ENCODE measurements around the gene NFIC. TPM values are rescaled to one million over a fixed set of nuclear protein-coding genes. Genes with fewer than 3 reads are reported as not detected.

Gene NFIC
- polyA plus RNA-seq, 1 experiment, result 5.0 TPM

DNA sequence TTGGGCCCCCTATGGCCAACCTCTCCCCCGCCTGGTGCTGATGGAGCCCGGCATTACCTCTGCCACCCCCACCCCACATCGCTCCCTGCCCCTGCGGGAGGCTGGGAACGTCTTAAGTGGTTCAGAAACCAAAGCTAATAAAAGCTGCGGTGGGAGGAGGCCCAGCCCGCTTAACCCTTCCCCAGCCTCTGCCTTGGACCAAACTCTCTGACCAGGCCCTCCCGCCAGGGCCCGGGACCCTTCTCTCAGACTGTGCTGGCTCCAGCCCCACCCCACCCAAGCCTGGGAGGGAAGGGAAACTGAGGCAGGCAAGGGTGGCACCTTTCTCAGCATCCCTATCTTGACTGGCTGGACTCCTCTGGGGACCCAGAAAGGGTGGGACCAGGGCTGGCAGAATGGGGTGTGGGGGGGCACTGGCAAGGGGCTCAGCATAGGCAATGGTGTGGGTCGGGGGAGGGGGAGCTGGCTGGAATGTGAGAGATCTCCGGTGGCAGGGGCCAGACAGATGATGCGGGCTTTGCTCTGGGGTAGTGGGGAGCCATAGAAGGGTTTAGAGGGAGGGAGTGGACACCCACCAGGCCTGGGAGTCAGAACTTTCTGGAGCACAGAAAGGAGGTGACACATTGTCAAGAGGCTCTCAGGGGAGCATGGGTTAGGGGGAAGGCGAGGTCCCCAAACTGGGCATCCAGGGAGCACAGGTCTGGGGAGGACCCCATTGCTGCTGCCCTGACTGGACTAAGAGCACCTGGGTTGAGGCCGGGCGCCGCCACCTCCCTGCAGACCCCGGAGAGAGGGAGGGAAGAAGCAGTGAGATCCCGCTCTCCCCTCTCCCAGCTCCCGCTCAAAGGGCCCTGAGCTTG, 92.1 kb downstream of the NFIC start:
- Histone ChIP-seq H3K27me3 (ENCODE audit: control insufficient read depth, insufficient read depth, low read length) (no peaks in the 10 kb centered on the region), H3K4me3 (ENCODE audit: low read depth, low read length) (no peak overlapping the region), H3K36me3 (ENCODE audit: control insufficient read depth, insufficient read depth, low read length) (peaks cover 37% of the 10 kb centered on the region)
- TF ChIP-seq, protein P1, sequence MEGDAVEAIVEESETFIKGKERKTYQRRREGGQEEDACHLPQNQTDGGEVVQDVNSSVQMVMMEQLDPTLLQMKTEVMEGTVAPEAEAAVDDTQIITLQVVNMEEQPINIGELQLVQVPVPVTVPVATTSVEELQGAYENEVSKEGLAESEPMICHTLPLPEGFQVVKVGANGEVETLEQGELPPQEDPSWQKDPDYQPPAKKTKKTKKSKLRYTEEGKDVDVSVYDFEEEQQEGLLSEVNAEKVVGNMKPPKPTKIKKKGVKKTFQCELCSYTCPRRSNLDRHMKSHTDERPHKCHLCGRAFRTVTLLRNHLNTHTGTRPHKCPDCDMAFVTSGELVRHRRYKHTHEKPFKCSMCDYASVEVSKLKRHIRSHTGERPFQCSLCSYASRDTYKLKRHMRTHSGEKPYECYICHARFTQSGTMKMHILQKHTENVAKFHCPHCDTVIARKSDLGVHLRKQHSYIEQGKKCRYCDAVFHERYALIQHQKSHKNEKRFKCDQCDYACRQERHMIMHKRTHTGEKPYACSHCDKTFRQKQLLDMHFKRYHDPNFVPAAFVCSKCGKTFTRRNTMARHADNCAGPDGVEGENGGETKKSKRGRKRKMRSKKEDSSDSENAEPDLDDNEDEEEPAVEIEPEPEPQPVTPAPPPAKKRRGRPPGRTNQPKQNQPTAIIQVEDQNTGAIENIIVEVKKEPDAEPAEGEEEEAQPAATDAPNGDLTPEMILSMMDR (IDR thresholded peaks at IDR 0.05; ENCODE audit: insufficient read depth, low read depth, low read length), result no peak
- CTCF ChIA-PET, result interaction anchor here (0.6 to 1.3 kb wide), 5 partner anchors 11 to 535 kb away, joined by 3 to 5 read pairs (median 4); no protein-coding TSS in a partner anchor
- DNase-seq (ENCODE audit: low read depth), result no peak
- POLR2A ChIA-PET, result no interaction called here

GRCh38 chr19:3459089-3459881, 92.9 kb downstream of the NFIC start:
- Histone ChIP-seq H3K36me3 (ENCODE audit: control insufficient read depth, insufficient read depth, low read length) (peaks cover 39% of the 10 kb centered on the region), H3K27me3 (ENCODE audit: control insufficient read depth, insufficient read depth, low read length) (no peaks in the 10 kb centered on the region), H3K4me3 (ENCODE audit: low read depth, low read length) (no peak overlapping the region)
- TF ChIP-seq, protein P1 (IDR thresholded peaks at IDR 0.05; ENCODE audit: insufficient read depth, low read depth, low read length), result no peak
- ChIA-PET CTCF (interaction anchor here (0.6 to 1.3 kb wide), 7 partner anchors 10 to 536 kb away, joined by 3 to 5 read pairs (median 4); no protein-coding TSS in a partner anchor), POLR2A (no interaction called here)
- DNase-seq (ENCODE audit: low read depth), result peak; percentile 63

GRCh38 chr19:3459965-3460582, 93.7 kb downstream of the NFIC start:
- TF ChIP-seq, protein P1 (IDR thresholded peaks at IDR 0.05; ENCODE audit: insufficient read depth, low read depth, low read length), result no peak
- Histone ChIP-seq H3K27me3 (ENCODE audit: control insufficient read depth, insufficient read depth, low read length) (no peaks in the 10 kb centered on the region), H3K4me3 (ENCODE audit: low read depth, low read length) (no peak overlapping the region), H3K36me3 (ENCODE audit: control insufficient read depth, insufficient read depth, low read length) (peaks cover 32% of the 10 kb centered on the region)
- no peak for DNase-seq (ENCODE audit: low read depth)
- CTCF ChIA-PET, result interaction anchor here (0.6 to 1.3 kb wide), 5 partner anchors 10 to 141 kb away, joined by 3 to 5 read pairs (median 3); no protein-coding TSS in a partner anchor
- POLR2A ChIA-PET, result no interaction called here

- Histone ChIP-seq H3K4me3 (ENCODE audit: low read depth, low read length) (no peak overlapping the region), H3K27me3 (ENCODE audit: control insufficient read depth, insufficient read depth, low read length) (no peaks in the 10 kb centered on the region), H3K36me3 (ENCODE audit: control insufficient read depth, insufficient read depth, low read length) (peaks cover 23% of the 10 kb centered on the region)
- POLR2A ChIA-PET, result no interaction called here
- CTCF ChIA-PET, result interaction anchor here (1.2 kb wide), 1 partner anchor 10 kb away, joined by 6 read pairs; no protein-coding TSS in a partner anchor
- TF ChIP-seq, protein P1 (IDR thresholded peaks at IDR 0.05; ENCODE audit: insufficient read depth, low read depth, low read length), result no peak
- DNase-seq (ENCODE audit: low read depth), result no peak
Observed at GRCh38 chr19:3462991-3463713, 96.8 kb downstream of the NFIC start.
